Embryonic facial prominence (tissue), 1 donor: ENCODE results near the gene LYPD4.

Experiments
- DNase-seq: peaks from one replicate; pipeline ENCODE4 v3.0.0-alpha.2; 2016; ENCODE audit errors: extremely low spot score

LYPD4 gene

GRCh38 chr19:41872775-41873647, 28.5 kb upstream of the LYPD4 start:
- no peak for DNase-seq

- DNase-seq: no peak
Observed at GRCh38 chr19:41872384-41872774, 27.9 kb upstream of the LYPD4 start.

GRCh38 chr19:41871573-41872383, 27.3 kb upstream of the LYPD4 start:
- no peak for DNase-seq

- no peak for DNase-seq
Observed at GRCh38 chr19:41870401-41870873, 26.0 kb upstream of the LYPD4 start.

- DNase-seq: no peak
Observed at GRCh38 chr19:41869374-41869955, 25.0 kb upstream of the LYPD4 start.

GRCh38 chr19:41868989-41869300, 24.5 kb upstream of the LYPD4 start:
- no peak for DNase-seq

GRCh38 chr19:41868120-41868988, 23.9 kb upstream of the LYPD4 start:
- no peak for DNase-seq

- no peak for DNase-seq
Observed at GRCh38 chr19:41866284-41866683, 21.8 kb upstream of the LYPD4 start.

- DNase-seq: no peak
Observed at GRCh38 chr19:41864374-41864773, 19.9 kb upstream of the LYPD4 start.

GRCh38 chr19:41863209-41863931, 18.9 kb upstream of the LYPD4 start:
- DNase-seq: no peak

GRCh38 chr19:41862445-41862986, 18.0 kb upstream of the LYPD4 start:
- no peak for DNase-seq

- no peak for DNase-seq
Observed at GRCh38 chr19:41861846-41862245, 17.4 kb upstream of the LYPD4 start.

GRCh38 chr19:41861116-41861768, 16.8 kb upstream of the LYPD4 start:
- DNase-seq: no peak

- no peak for DNase-seq
Observed at GRCh38 chr19:41860419-41861115, 16.1 kb upstream of the LYPD4 start.

GRCh38 chr19:41859618-41860418, 15.3 kb upstream of the LYPD4 start, which contains the start of gene RPS19:
Gene RPS19 (plus strand): TSS chr19:41860255. CDS start chr19:41860775, 520 bp downstream.
- peak; percentile 97 for DNase-seq

- no peak for DNase-seq
Observed at GRCh38 chr19:41859213-41859617, 14.7 kb upstream of the LYPD4 start.

GRCh38 chr19:41853768-41854167, 9.3 kb upstream of the LYPD4 start:
- DNase-seq: no peak

- no peak for DNase-seq
Observed at GRCh38 chr19:41853344-41853743, 8.9 kb upstream of the LYPD4 start.
